Panc1 (cell line): Measurements from ENCODE around the gene RPAP3. TPM values are rescaled to one million over a fixed set of nuclear protein-coding genes. Genes with fewer than 3 reads are reported as not detected.

ENCODE experiments used
- ATAC-seq: fragments of 200-7000 bp; cut with Tn5 transposase; 2 replicates; pipeline ENCODE4 v1.9.1; 2020; ENCODE audit warnings: mild to moderate bottlenecking, moderate library complexity
- BruUV-seq: library from RNA; stranded (reverse); fragments of 400-500 nt; replicated peaks from 2 replicates; lab custom pipeline; 2021; lab: Mats Ljungman, UMichigan
- CTCF ChIA-PET: fragments of 300-600 bp; sonication (Branson Sonifier 250); formaldehyde crosslinking; loops from one replicate; lab custom pipeline; 2022; ENCODE audit warnings: antibody characterized with exemption; lab: Charles Lee
- POLR2A ChIA-PET: fragments of 300-600 bp; sonication (Branson Sonifier 250); formaldehyde crosslinking; loops from one replicate; lab custom pipeline; 2022; ENCODE audit warnings: antibody characterized with exemption; lab: Charles Lee
- DNase-seq: peaks from one replicate; pipeline ENCODE4 v3.0.0-alpha.2; 2010; ENCODE audit warnings: low read depth, low spot score
- H3K27ac ChIP-seq: 2 replicates; pipeline ENCODE4 v1.5.1; 2011; ENCODE audit warnings: mild to moderate bottlenecking, low read length, inconsistent platforms
- H3K27me3 ChIP-seq: fragments of 200-500 bp; sonication (Bioruptor generic); 2 replicates; pipeline ENCODE4 v1.6.0; 2014; ENCODE audit warnings: low read length, inconsistent platforms; ENCODE audit not compliant: control insufficient read depth, insufficient read depth
- H3K36me3 ChIP-seq: fragments of 200-500 bp; sonication (Bioruptor generic); 2 replicates; pipeline ENCODE4 v1.5.1; 2014; ENCODE audit warnings: inconsistent platforms, mild to moderate bottlenecking, low read length, moderate library complexity; ENCODE audit not compliant: control insufficient read depth, insufficient read depth
- H3K4me1 ChIP-seq: 2 replicates; pipeline ENCODE4 v1.5.1; 2011; ENCODE audit warnings: inconsistent platforms, mild to moderate bottlenecking, low read length, moderate library complexity; ENCODE audit not compliant: control insufficient read depth, insufficient read depth
- H3K4me3 ChIP-seq, 2 experiments: 2 replicates each; pipeline ENCODE4 v1.5.1; 2011 to 2012; ENCODE audit warnings: low read depth in 2 of 2, low read length in 2 of 2, mild to moderate bottlenecking in 2 of 2, inconsistent platforms in 1 of 2, moderate library complexity in 1 of 2
- H3K9me3 ChIP-seq: fragments of 200-500 bp; sonication (Bioruptor generic); 2 replicates; pipeline ENCODE4 v1.5.1; 2014; ENCODE audit warnings: low read depth, mild to moderate bottlenecking, inconsistent platforms, low read length, moderate library complexity; ENCODE audit not compliant: control insufficient read depth, insufficient read depth
- CTCF ChIP-seq: fragments of 450-650 bp; IDR thresholded peaks from 2 replicates; pipeline ENCODE4 v1.5.1; 2017; ENCODE audit warnings: mild to moderate bottlenecking
- POLR2AphosphoS5 ChIP-seq: IDR thresholded peaks from 2 replicates; pipeline ENCODE4 v1.6.1; 2012; ENCODE audit warnings: mild to moderate bottlenecking, low read depth, low read length, moderate library complexity
- SIN3A ChIP-seq: IDR thresholded peaks from 2 replicates; pipeline ENCODE4 v1.6.1; 2012; ENCODE audit warnings: low read depth, mild to moderate bottlenecking, low read length, moderate library complexity, borderline replicate concordance; ENCODE audit not compliant: insufficient read depth
- TCF7L2 ChIP-seq: IDR thresholded peaks from 2 replicates; pipeline ENCODE4 v1.6.1; 2011; ENCODE audit warnings: mild to moderate bottlenecking, low read depth, low read length, inconsistent platforms
- in situ Hi-C: cut with HindIII; loops from 2 replicates; pipeline ENCODE4 v1.10.0; 2016; ENCODE audit warnings: low sequenced_read_pairs, low pct_unique_long_range_greater_than_20kb
- intact Hi-C: fragments of 100-400 bp; cut with micrococcal nuclease; formaldehyde crosslinking; loops from one replicate; pipeline ENCODE4 v1.10.0; 2022; ENCODE audit not compliant: unreplicated experiment
- total RNA-seq: library from RNA; stranded (reverse); gene quantifications from one replicate; pipeline ENCODE4 v1.2.1, GENCODE V29; 2021; ENCODE audit not compliant: unreplicated experiment
- TF ChIP-seq, protein P1 (sequence below), 2 experiments: IDR thresholded peaks; 2 replicates each; pipeline ENCODE4 v1.6.1; 2011 to 2012; ENCODE audit warnings: low read depth in 2 of 2, control low read depth in 1 of 2, low read length in 1 of 2, mild to moderate bottlenecking in 1 of 2, moderate library complexity in 1 of 2; ENCODE audit not compliant: insufficient read depth in 1 of 2

Gene RPAP3
- total RNA-seq, 1 experiment from 2014 or later = 47.3 TPM

GRCh38 chr12:47711448-47711847 lies 5.6 kb upstream of the RPAP3 start:
- Histone ChIP-seq H3K27me3 (no peaks in the 10 kb centered on the region), H3K4me1 (peaks cover 8% of the 10 kb centered on the region), H3K27ac (no peak overlapping the region), H3K9me3 (no peaks in the 10 kb centered on the region), H3K4me3 (no peak overlapping the region), H3K36me3 (no peaks in the 10 kb centered on the region; the same call in 1 of the 2 replicates)
- ChIA-PET POLR2A (no interaction called here), CTCF (interaction anchor here (0.5 kb wide), 1 partner anchor 25 kb away, joined by 3 read pairs; no protein-coding TSS in a partner anchor)
- DNase-seq (no peak), ATAC-seq (no peak)
- in situ Hi-C loops = no loop called here
- TF ChIP-seq SIN3A (no peak), POLR2AphosphoS5 (no peak), CTCF (no peak), TCF7L2 (no peak)
- TF ChIP-seq, protein P1, sequence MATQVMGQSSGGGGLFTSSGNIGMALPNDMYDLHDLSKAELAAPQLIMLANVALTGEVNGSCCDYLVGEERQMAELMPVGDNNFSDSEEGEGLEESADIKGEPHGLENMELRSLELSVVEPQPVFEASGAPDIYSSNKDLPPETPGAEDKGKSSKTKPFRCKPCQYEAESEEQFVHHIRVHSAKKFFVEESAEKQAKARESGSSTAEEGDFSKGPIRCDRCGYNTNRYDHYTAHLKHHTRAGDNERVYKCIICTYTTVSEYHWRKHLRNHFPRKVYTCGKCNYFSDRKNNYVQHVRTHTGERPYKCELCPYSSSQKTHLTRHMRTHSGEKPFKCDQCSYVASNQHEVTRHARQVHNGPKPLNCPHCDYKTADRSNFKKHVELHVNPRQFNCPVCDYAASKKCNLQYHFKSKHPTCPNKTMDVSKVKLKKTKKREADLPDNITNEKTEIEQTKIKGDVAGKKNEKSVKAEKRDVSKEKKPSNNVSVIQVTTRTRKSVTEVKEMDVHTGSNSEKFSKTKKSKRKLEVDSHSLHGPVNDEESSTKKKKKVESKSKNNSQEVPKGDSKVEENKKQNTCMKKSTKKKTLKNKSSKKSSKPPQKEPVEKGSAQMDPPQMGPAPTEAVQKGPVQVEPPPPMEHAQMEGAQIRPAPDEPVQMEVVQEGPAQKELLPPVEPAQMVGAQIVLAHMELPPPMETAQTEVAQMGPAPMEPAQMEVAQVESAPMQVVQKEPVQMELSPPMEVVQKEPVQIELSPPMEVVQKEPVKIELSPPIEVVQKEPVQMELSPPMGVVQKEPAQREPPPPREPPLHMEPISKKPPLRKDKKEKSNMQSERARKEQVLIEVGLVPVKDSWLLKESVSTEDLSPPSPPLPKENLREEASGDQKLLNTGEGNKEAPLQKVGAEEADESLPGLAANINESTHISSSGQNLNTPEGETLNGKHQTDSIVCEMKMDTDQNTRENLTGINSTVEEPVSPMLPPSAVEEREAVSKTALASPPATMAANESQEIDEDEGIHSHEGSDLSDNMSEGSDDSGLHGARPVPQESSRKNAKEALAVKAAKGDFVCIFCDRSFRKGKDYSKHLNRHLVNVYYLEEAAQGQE (IDR thresholded peaks at IDR 0.05; ENCODE audit: insufficient read depth in 1 of 2, low read depth in 2 of 2, low read length in 1 of 2) = no peak
- no TSS peak for BruUV-seq
- intact Hi-C loops = loop anchor here (10.0 kb wide), 1 partner anchor 123 kb away; no protein-coding TSS in a partner anchor

GRCh38 chr12:47710278-47710677 lies 4.4 kb upstream of the RPAP3 start:
- H3K27ac ChIP-seq = no peak overlapping the region
- ATAC-seq (no peak), DNase-seq (no peak)
- no peaks in the 10 kb centered on the region; the same call in 1 of the 2 replicates for H3K36me3 ChIP-seq
- ChIA-PET POLR2A (interaction anchor here (0.6 kb wide), 1 partner anchor 100 kb away, joined by 3 read pairs; no protein-coding TSS in a partner anchor), CTCF (interaction anchor here (0.6 kb wide), 1 partner anchor 14 kb away, joined by 6 read pairs; no protein-coding TSS in a partner anchor)
- in situ Hi-C loops (no loop called here), intact Hi-C loops (loop anchor here (10.0 kb wide), 1 partner anchor 125 kb away; no protein-coding TSS in a partner anchor)
- H3K9me3 ChIP-seq = no peaks in the 10 kb centered on the region
- H3K4me1 ChIP-seq = peaks cover 8% of the 10 kb centered on the region
- TF ChIP-seq SIN3A (no peak), CTCF (no peak), POLR2AphosphoS5 (no peak), TCF7L2 (no peak)
- TF ChIP-seq, protein P1 (IDR thresholded peaks at IDR 0.05; ENCODE audit: insufficient read depth in 1 of 2, low read depth in 2 of 2, low read length in 1 of 2) = no peak
- H3K27me3 ChIP-seq = no peaks in the 10 kb centered on the region
- no peak overlapping the region for H3K4me3 ChIP-seq
- no TSS peak for BruUV-seq
